Measurements from ENCODE around the gene PLPP3.
"Not testable (repeated sequence)": the region's sequence is repeated elsewhere in the genome, so short reads cannot be mapped to it uniquely, and the experiment has no call there.

PLPP3 gene

DNA sequence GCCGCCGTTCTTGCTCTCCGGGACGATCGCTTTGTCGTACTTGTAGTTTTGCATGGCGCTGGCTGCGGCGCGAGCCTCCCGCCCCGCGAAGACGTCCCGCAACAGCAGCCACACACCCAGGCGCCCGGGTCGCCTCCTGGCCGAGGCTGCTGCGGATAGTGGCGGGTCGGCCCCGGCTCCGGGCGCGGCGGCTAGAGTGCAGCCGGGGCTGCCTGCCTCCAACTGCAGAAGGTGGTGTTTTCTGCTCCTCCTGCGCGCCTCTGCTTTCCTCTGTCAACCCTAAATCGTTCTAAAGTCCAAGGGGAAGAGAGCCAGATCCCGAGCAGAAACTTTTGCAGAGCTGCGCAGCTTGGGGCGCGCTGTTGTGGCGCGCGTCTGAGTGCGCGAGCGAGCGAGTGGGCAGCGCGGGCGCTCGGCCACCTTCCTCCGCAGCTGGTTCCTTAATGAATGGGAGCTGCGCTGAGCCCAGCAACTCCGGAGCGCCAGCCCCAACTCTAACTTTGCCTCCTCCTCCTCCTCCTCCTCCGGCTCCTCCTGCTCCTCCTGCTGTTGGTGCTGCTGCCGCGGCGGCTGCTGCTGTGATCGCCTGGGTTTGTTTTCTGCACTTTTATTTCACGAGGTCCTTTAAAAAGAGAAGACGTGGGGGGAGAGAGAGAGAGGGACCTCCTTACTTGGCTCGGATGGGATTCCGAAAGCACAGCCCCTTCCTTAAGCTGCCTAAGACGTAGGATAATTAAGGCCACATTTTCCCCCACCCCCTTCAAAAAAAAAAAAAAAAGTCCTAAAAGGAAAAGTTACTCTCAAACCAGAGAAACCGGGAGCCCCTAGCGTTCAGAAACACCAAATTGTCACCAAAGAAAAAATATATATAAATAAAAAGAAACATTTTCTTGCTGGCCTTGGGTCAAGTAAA lies at the start of gene PLPP3:
PLPP3 (minus strand) TSS at position 601 of the 913 bp plus-strand sequence; CDS start at position 54, 547 bp downstream.
- Histone ChIP-seq H3K27me3 (ENCODE audit: insufficient read depth, insufficient read length) (no peaks in the 10 kb centered on the region), H3K4me3 (ENCODE audit: insufficient read length, low read depth) (peak within 1 kb of the TSS; percentile 99), H3K36me3 (ENCODE audit: insufficient read depth, insufficient read length, low read length) (peaks cover 28% of the 10 kb centered on the region), H3K9me3 (ENCODE audit: insufficient read depth, low read length) (no peaks in the 10 kb centered on the region), H3K4me1 (ENCODE audit: insufficient read depth, insufficient read length) (peaks cover 2% of the 10 kb centered on the region), H3K9ac (ENCODE audit: insufficient read length, low read depth) (peak within 1 kb of the TSS; percentile 100)
- DNase-seq (ENCODE audit: low read depth, low spot score), result peak; percentile 84
- TF ChIP-seq SUZ12 (IDR thresholded peaks at IDR 0.05; ENCODE audit: extremely low read depth, insufficient read depth, insufficient read length) (no peak), ZNF274 (IDR thresholded peaks at IDR 0.05; ENCODE audit: low read depth, low read length) (no peak), YY1 (IDR thresholded peaks at IDR 0.05; ENCODE audit: insufficient read depth, insufficient read length) (no peak)

DNA sequence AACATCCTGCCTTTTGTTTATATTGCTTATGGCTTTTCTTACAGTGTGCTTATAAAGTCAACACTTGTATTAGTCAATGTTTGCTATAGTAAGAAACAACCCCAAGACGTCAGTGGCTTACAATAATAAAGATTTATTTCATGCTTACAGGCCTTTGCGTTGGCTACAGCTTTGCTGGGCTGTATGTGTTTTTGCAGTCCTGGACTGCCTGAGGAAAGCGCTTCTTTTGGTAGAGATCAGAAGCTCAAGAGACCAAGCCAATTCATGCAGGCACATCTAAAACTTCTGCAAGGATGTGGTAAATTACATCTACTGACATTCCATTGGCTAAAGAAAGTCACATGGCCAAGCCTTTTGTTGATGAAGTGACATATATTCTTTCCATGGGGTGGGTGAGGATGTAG lies 48.3 kb upstream of the PLPP3 start:
- TF ChIP-seq YY1 (IDR thresholded peaks at IDR 0.05; ENCODE audit: insufficient read depth, insufficient read length), result no peak
- no peak for TF ChIP-seq ZNF274 (IDR thresholded peaks at IDR 0.05; ENCODE audit: low read depth, low read length)
- no peak for TF ChIP-seq SUZ12 (IDR thresholded peaks at IDR 0.05; ENCODE audit: extremely low read depth, insufficient read depth, insufficient read length)
- Histone ChIP-seq H3K4me3 (ENCODE audit: insufficient read length, low read depth) (no peak overlapping the region), H3K9ac (ENCODE audit: insufficient read length, low read depth) (no peak overlapping the region), H3K36me3 (ENCODE audit: insufficient read depth, insufficient read length, low read length) (no peaks in the 10 kb centered on the region), H3K4me1 (ENCODE audit: insufficient read depth, insufficient read length) (no peaks in the 10 kb centered on the region), H3K9me3 (ENCODE audit: insufficient read depth, low read length) (peaks cover 5% of the 10 kb centered on the region; the same call in 1 of the 2 replicates), H3K27me3 (ENCODE audit: insufficient read depth, insufficient read length) (no peaks in the 10 kb centered on the region)
- DNase-seq (ENCODE audit: low read depth, low spot score), result no peak

DNA sequence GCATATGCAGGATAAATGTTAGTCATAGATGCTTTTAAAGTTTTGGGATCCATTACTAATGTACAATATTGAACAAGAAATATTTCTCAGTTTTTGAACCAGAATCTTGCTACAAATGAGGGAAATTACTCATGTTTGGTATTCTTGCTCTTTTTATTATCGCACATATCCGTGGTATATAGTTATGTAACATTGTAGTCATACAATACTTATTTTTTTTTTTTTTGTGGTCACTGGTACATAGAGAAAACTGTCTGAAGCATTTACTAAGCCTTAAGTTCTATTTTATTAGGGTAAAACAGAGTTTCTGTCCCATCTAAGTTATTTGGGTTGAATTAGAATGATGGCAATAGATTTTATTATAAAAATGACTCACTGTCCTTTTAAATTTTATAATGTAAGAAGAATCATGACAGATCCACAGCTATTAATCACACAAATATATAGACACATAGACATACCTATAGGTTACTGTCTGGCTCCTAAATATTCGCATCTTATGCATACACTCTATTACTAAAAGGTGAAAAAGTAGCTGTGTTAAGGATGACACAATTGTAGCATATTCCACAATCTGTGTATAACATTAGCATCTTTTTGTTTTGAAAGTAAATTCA lies 47.8 kb upstream of the PLPP3 start:
- no peak overlapping the region for H3K4me3 ChIP-seq (ENCODE audit: insufficient read length, low read depth)
- H3K9ac ChIP-seq (ENCODE audit: insufficient read length, low read depth), result no peak overlapping the region
- H3K27me3 ChIP-seq (ENCODE audit: insufficient read depth, insufficient read length), result no peaks in the 10 kb centered on the region
- H3K4me1 ChIP-seq (ENCODE audit: insufficient read depth, insufficient read length), result no peaks in the 10 kb centered on the region
- peaks cover 5% of the 10 kb centered on the region; the same call in 1 of the 2 replicates for H3K9me3 ChIP-seq (ENCODE audit: insufficient read depth, low read length)
- TF ChIP-seq ZNF274 (IDR thresholded peaks at IDR 0.05; ENCODE audit: low read depth, low read length) (no peak), YY1 (IDR thresholded peaks at IDR 0.05; ENCODE audit: insufficient read depth, insufficient read length) (no peak), SUZ12 (IDR thresholded peaks at IDR 0.05; ENCODE audit: extremely low read depth, insufficient read depth, insufficient read length) (no peak)
- no peaks in the 10 kb centered on the region for H3K36me3 ChIP-seq (ENCODE audit: insufficient read depth, insufficient read length, low read length)
- no peak for DNase-seq (ENCODE audit: low read depth, low spot score)

DNA sequence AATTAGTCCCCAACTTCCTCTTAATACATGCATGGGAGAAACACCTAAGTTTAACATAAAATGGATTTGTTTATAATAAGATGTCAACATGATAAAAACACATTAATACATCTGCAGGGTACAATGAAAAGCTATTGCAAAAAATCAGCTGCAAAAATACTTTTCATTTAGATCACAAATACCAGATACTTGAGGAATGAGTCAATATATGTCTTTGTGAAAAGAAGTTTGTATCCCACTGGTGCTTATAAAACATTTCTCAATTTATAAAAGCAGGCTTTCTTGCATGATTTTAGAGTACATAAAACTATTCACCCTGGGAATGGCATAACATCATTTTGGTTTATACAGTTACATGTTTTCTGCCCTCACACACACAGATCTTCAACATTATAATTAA lies 47.2 kb upstream of the PLPP3 start:
- H3K36me3 ChIP-seq (ENCODE audit: insufficient read depth, insufficient read length, low read length), result no peaks in the 10 kb centered on the region
- H3K9me3 ChIP-seq (ENCODE audit: insufficient read depth, low read length), result peaks cover 5% of the 10 kb centered on the region; the same call in 1 of the 2 replicates
- no peaks in the 10 kb centered on the region for H3K27me3 ChIP-seq (ENCODE audit: insufficient read depth, insufficient read length)
- no peak overlapping the region for H3K9ac ChIP-seq (ENCODE audit: insufficient read length, low read depth)
- no peak for DNase-seq (ENCODE audit: low read depth, low spot score)
- TF ChIP-seq SUZ12 (IDR thresholded peaks at IDR 0.05; ENCODE audit: extremely low read depth, insufficient read depth, insufficient read length) (no peak), YY1 (IDR thresholded peaks at IDR 0.05; ENCODE audit: insufficient read depth, insufficient read length) (no peak), ZNF274 (IDR thresholded peaks at IDR 0.05; ENCODE audit: low read depth, low read length) (no peak)
- H3K4me1 ChIP-seq (ENCODE audit: insufficient read depth, insufficient read length), result no peaks in the 10 kb centered on the region
- H3K4me3 ChIP-seq (ENCODE audit: insufficient read length, low read depth), result no peak overlapping the region

DNA sequence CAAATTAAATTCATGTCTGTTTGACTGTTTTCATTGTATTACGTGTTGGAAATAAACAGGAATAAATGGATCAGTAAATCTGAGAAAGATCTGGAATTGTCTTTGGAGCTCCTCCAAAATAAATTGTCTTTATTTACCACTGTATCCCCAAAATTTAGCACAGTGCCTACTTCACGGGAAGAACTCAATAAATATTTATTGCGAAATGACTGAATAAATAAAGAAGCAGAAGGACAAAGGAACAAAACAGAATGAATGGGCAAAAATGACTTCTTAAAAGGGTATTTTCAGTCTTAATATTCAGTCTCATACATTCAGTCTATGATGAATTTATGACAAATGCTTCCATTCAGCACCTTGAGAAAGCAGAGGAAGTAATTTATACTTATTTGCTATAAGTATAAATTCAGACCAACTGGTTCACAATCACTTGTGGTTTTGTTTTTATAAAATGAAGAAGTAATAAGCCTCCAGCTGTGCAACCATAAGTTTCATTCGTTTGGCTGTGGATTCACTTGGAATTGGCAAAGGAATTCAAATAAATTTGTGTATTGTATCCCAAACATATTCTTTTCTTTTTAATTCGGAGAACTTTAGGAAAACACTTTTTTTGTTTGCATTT lies 46.6 kb upstream of the PLPP3 start:
- Histone ChIP-seq H3K36me3 (ENCODE audit: insufficient read depth, insufficient read length, low read length) (no peaks in the 10 kb centered on the region), H3K4me1 (ENCODE audit: insufficient read depth, insufficient read length) (no peaks in the 10 kb centered on the region), H3K27me3 (ENCODE audit: insufficient read depth, insufficient read length) (no peaks in the 10 kb centered on the region), H3K9ac (ENCODE audit: insufficient read length, low read depth) (no peak overlapping the region), H3K4me3 (ENCODE audit: insufficient read length, low read depth) (no peak overlapping the region), H3K9me3 (ENCODE audit: insufficient read depth, low read length) (peaks cover 5% of the 10 kb centered on the region; the same call in 1 of the 2 replicates)
- no peak for DNase-seq (ENCODE audit: low read depth, low spot score)
- TF ChIP-seq YY1 (IDR thresholded peaks at IDR 0.05; ENCODE audit: insufficient read depth, insufficient read length) (no peak), ZNF274 (IDR thresholded peaks at IDR 0.05; ENCODE audit: low read depth, low read length) (no peak), SUZ12 (IDR thresholded peaks at IDR 0.05; ENCODE audit: extremely low read depth, insufficient read depth, insufficient read length) (no peak)

DNA sequence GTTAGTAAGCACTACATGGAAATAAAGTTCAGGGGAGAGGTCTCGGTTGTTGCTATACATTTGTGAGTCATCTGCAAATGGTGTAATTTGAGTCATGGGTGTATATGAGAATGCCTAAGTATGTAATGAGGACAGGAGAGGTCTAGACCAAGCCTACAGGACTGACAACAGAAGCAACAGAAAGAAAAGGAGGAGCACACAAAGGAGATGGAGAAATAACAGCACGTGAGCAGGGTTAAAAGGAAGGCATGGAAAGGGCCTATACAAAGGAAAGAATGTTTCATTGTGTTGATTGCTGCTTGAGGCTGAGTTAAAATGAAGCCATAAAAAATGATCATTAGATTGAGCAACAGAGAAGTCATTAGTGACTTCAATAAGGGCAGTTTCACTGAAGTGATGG lies 37.8 kb upstream of the PLPP3 start:
- TF ChIP-seq ZNF274 (IDR thresholded peaks at IDR 0.05; ENCODE audit: low read depth, low read length) (no peak), SUZ12 (IDR thresholded peaks at IDR 0.05; ENCODE audit: extremely low read depth, insufficient read depth, insufficient read length) (no peak), YY1 (IDR thresholded peaks at IDR 0.05; ENCODE audit: insufficient read depth, insufficient read length) (no peak)
- DNase-seq (ENCODE audit: low read depth, low spot score), result no peak
- H3K9me3 ChIP-seq (ENCODE audit: insufficient read depth, low read length), result no peaks in the 10 kb centered on the region

DNA sequence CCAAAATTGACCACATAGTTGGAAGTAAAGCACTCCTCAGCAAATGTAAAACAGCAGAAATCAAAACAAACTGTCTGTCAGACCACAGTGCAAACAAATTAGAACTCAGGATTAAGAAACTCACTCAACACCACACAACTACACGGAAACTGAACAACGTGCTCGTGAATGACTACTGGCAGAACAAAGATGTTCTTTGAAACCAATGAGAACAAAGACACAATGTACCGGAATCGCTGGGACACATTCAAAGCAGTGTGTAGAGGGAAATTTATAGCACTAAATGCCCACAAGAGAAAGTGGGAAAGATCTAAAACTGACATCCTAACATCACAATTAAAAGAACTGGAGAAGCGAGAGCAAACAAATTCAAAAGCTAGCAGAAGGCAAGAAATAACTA lies 31.4 kb upstream of the PLPP3 start:
- H3K27me3 ChIP-seq (ENCODE audit: insufficient read depth, insufficient read length); H3K4me1 ChIP-seq (ENCODE audit: insufficient read depth, insufficient read length); H3K9ac ChIP-seq (ENCODE audit: insufficient read length, low read depth); H3K9me3 ChIP-seq (ENCODE audit: insufficient read depth, low read length); DNase-seq (ENCODE audit: low read depth, low spot score); H3K36me3 ChIP-seq (ENCODE audit: insufficient read depth, insufficient read length, low read length); H3K4me3 ChIP-seq (ENCODE audit: insufficient read length, low read depth): not testable (repeated sequence)

More for the DNA sequence above, 37.8 kb upstream of the PLPP3 start:
- H3K4me3 ChIP-seq (ENCODE audit: insufficient read length, low read depth), result no peak overlapping the region
- H3K4me1 ChIP-seq (ENCODE audit: insufficient read depth, insufficient read length), result no peaks in the 10 kb centered on the region
- H3K36me3 ChIP-seq (ENCODE audit: insufficient read depth, insufficient read length, low read length), result no peaks in the 10 kb centered on the region
- H3K9ac ChIP-seq (ENCODE audit: insufficient read length, low read depth), result no peak overlapping the region
- H3K27me3 ChIP-seq (ENCODE audit: insufficient read depth, insufficient read length), result no peaks in the 10 kb centered on the region

DNA sequence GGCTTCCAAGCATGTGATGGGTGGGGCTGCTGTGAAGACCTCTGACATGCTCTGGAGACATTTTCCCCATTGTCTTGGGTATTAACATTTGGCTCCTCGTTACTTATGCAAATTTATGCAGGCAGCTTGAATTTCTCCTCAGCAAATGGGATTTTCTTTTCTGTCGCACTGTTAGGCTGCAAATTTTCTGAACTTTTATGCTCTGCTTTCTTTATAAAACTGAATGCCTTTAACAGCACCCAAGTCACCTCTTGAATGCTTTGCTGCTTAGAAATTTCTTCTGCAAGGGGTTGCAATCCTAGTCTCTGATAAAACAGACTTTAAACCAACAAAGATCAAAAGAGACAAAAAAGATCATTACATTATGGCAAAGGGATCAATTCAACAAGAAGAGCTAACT lies 30.7 kb upstream of the PLPP3 start:
- H3K9ac ChIP-seq (ENCODE audit: insufficient read length, low read depth); H3K9me3 ChIP-seq (ENCODE audit: insufficient read depth, low read length); H3K27me3 ChIP-seq (ENCODE audit: insufficient read depth, insufficient read length); DNase-seq (ENCODE audit: low read depth, low spot score); H3K4me1 ChIP-seq (ENCODE audit: insufficient read depth, insufficient read length); H3K4me3 ChIP-seq (ENCODE audit: insufficient read length, low read depth); H3K36me3 ChIP-seq (ENCODE audit: insufficient read depth, insufficient read length, low read length): not testable (repeated sequence)

DNA sequence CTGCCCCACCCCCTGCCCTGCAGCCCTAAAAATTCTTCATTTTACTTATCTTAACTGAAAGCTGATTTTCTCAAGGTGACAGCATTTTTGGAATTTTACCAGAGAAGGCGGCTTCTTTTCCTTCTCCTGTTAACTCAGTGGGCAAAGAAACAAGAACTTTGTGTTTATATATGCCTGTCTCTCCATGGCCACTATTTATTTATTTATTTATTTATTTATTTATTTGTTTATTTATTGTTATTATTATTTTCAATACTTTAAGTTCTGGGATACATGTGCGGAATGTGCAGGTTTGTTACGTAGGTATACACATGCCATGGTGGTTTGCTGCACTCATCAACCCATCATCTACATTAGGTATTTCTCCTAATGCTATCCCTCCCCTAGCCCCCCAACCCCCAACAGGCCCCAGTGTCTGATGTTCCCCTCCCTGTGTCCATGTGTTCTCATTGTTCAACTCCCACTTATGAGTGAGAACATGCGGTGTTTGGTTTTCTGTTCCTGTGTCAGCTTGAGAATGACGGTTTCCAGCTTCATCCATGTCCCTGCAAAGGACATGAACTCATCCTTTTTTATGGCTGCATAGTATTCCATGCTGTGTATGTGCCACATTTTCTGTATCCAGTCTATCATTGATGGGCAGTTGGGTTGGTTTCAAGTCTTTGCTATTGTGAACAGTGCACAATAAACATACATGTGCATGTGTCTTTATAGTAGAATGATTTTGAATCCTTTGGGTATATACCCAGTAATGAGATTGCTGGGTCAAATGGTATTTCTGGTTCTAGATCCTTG lies 16.2 kb upstream of the PLPP3 start:
- not testable (repeated sequence) for H3K4me3 ChIP-seq (ENCODE audit: insufficient read length, low read depth); H3K36me3 ChIP-seq (ENCODE audit: insufficient read depth, insufficient read length, low read length); H3K27me3 ChIP-seq (ENCODE audit: insufficient read depth, insufficient read length); H3K9me3 ChIP-seq (ENCODE audit: insufficient read depth, low read length); DNase-seq (ENCODE audit: low read depth, low spot score); H3K4me1 ChIP-seq (ENCODE audit: insufficient read depth, insufficient read length); H3K9ac ChIP-seq (ENCODE audit: insufficient read length, low read depth)

Data from NT2/D1 (cell line).